Breast epithelium (tissue), 3 donors: ENCODE results near the gene DGKI.

Source experiments
- CTCF ChIP-seq, 3 donors: fragments of 450-650 bp; IDR thresholded peaks; one replicate each; pipeline ENCODE4 v1.5.1; 2016 to 2017; ENCODE audit warnings: antibody characterized with exemption in 3 of 3, mild to moderate bottlenecking in 3 of 3, moderate library complexity in 3 of 3
- POLR2A ChIP-seq: fragments of 450-650 bp; IDR thresholded peaks from one replicate; pipeline ENCODE4 v1.6.1; 2016; ENCODE audit warnings: antibody characterized with exemption, mild to moderate bottlenecking, moderate library complexity
- POLR2AphosphoS5 ChIP-seq, 3 donors: sonication (generic); formaldehyde crosslinking; IDR thresholded peaks; one replicate each; pipeline ENCODE4 v1.6.1; 2017; ENCODE audit warnings: antibody characterized with exemption in 3 of 3

- no peak for TF ChIP-seq CTCF (IDR thresholded peaks at IDR 0.05)
- no peak for TF ChIP-seq POLR2A
- TF ChIP-seq POLR2AphosphoS5 (IDR thresholded peaks at IDR 0.05) = no peak
Measured at GRCh38 chr7:137546671-137547070, 300.1 kb downstream of the DGKI start.
